Spleen (tissue), 11 donors: ENCODE measurements around the gene MAP4K2. TPM values are rescaled to one million over a fixed set of nuclear protein-coding genes. Genes with fewer than 3 reads are reported as not detected.

ENCODE experiments used
- DNase-seq: peaks from one replicate; pipeline ENCODE4 v3.0.0-alpha.2; 2020
- H3K27ac ChIP-seq, 8 donors: fragments of 200-600 bp; sonication (generic) in 7 of 8; 1 replicate in 4 of 8; 2 replicates in 4 of 8; pipeline versions ENCODE4 v1.5.0 to v1.8.0; 2016 to 2021; ENCODE audit warnings: inconsistent platforms in 4 of 8, mild to moderate bottlenecking in 4 of 8, moderate library complexity in 1 of 8
- H3K27me3 ChIP-seq, 7 donors: fragments of 200-600 bp; sonication (generic) in 6 of 7; replicated peaks in 1 of 7; 1 replicate in 4 of 7; 2 replicates in 3 of 7; pipeline versions ENCODE4 v1.5.0 to v1.8.0; 2016 to 2021; ENCODE audit warnings: inconsistent platforms in 3 of 7, mild to moderate bottlenecking in 1 of 7
- H3K36me3 ChIP-seq, 6 donors: fragments of 200-600 bp; sonication (generic) in 5 of 6; 1 replicate in 4 of 6; 2 replicates in 2 of 6; pipeline versions ENCODE4 v1.5.0 to v1.8.0; 2016 to 2021; ENCODE audit warnings: inconsistent platforms in 2 of 6
- H3K4me1 ChIP-seq, 6 donors: fragments of 200-600 bp; sonication (generic) in 5 of 6; 1 replicate in 3 of 6; 2 replicates in 3 of 6; pipeline versions ENCODE4 v1.5.0 to v1.8.0; 2016 to 2021; ENCODE audit warnings: inconsistent platforms in 3 of 6
- H3K4me3 ChIP-seq, 8 donors: fragments of 200-600 bp; sonication (generic) in 7 of 8; 1 replicate in 4 of 8; 2 replicates in 4 of 8; pipeline versions ENCODE4 v1.5.0 to v1.8.0; 2016 to 2021; ENCODE audit warnings: inconsistent platforms in 4 of 8, mild to moderate bottlenecking in 4 of 8, moderate library complexity in 2 of 8
- H3K9me3 ChIP-seq, 8 donors: fragments of 200-600 bp; sonication (generic) in 7 of 8; 1 replicate in 4 of 8; 2 replicates in 4 of 8; pipeline versions ENCODE4 v1.5.0 to v1.8.0; 2016 to 2021; ENCODE audit warnings: inconsistent platforms in 4 of 8
- CTCF ChIP-seq, 11 experiments: fragments of 200-600 bp in 7 of 11; fragments of 450-650 bp in 4 of 11; sonication (generic) in 4 of 11; IDR thresholded peaks in 8 of 11; conservative IDR thresholded peaks in 3 of 11; 1 replicate in 7 of 11; 2 replicates in 4 of 11; pipeline versions ENCODE4 v1.4.0 to v1.8.0; 2016 to 2021; ENCODE audit warnings: antibody characterized with exemption in 11 of 11, inconsistent platforms in 4 of 11, mild to moderate bottlenecking in 1 of 11
- POLR2A ChIP-seq, 3 donors: fragments of 450-650 bp; IDR thresholded peaks; one replicate each; pipeline ENCODE4 v1.5.1; 2017; ENCODE audit warnings: antibody characterized with exemption in 3 of 3, mild to moderate bottlenecking in 1 of 3
- POLR2AphosphoS5 ChIP-seq, 3 donors: sonication (generic); formaldehyde crosslinking; IDR thresholded peaks; one replicate each; pipeline ENCODE4 v1.5.1; 2017; ENCODE audit warnings: antibody characterized with exemption in 3 of 3
- WGBS, 5 donors: extraction: QIAGEN DNeasy Blood & Tissue Kit in 3 of 5; methylation state at CpG; one replicate each; pipeline versions ENCODE4 v1.1.5 to v1.1.7; 2013 to 2018; 5-methylcytosine and 5-hydroxymethylcytosine counted together
- intact Hi-C: fragments of 100-400 bp; cut with DNase I; formaldehyde crosslinking; loops from one replicate; pipeline ENCODE4 v1.15.0; 2023; ENCODE audit warnings: low total_unique reads
- polyA plus RNA-seq, 3 donors: library from polyadenylated mRNA; stranded (reverse); fragments of 200-250 nt; gene quantifications; one replicate each; pipeline ENCODE4 v1.2.1, GENCODE V29; 2013
- total RNA-seq, 7 donors: library from RNA; depleted of rRNA in 3 of 7; stranded (reverse); fragments of >200 nt in 3 of 7; fragmentation: NEBNext Ultra II Directional in 4 of 7; extraction: Animal tissue kit (Norgen Biotek cat#: 25700) in 4 of 7; gene quantifications; one replicate each; pipeline versions ENCODE4 v1.1.0 to v1.2.1, GENCODE V29; 2016 to 2021
- donor health status: healthy with polysubstance abuse.
- donor health status: DM: no; HTN: no; CAD: no; lungs with moderate emphysema.
- donor health status: DM: no; HTN: no; CAD: no.
- donor health status: Bipolar disorder and iron deficiency.
- donor health status: healthy.
- donor health status: DM: no; HTN: no; CAD: no.
- donor health status: DM: yes; HTN: yes; CAD: no.

Gene MAP4K2
- total and polyA plus RNA-seq, 10 donors = 40.8 to 106 (median 60.6) TPM

GRCh38 chr11:64736654-64737053 lies 66.4 kb downstream of the MAP4K2 start:
- Histone ChIP-seq H3K36me3 (peaks cover 0 to 100% (median 83%) of the 10 kb centered on the region in 6 donors), H3K9me3 (no peaks in the 10 kb centered on the region), H3K27me3 (no peaks in the 10 kb centered on the region), H3K27ac (no peak overlapping the region), H3K4me3 (no peak overlapping the region), H3K4me1 (peaks cover 0 to 61% (median 11%) of the 10 kb centered on the region in 6 donors)
- TF ChIP-seq POLR2AphosphoS5 (IDR thresholded peaks at IDR 0.05) (peak in 2 of 3 donors; percentile 11 to 58), POLR2A (IDR thresholded peaks at IDR 0.05) (no peak)
- WGBS, 5 donors = 93 to 96% (median 95%) methylated on average over 11 to 15 of the region's 15 CpGs
- DNase-seq = peak; percentile 69
- intact Hi-C loops = no loop called here

- 86 to 93% (median 91%) methylated on average over 5 to 9 of the region's 9 CpGs for WGBS, 5 donors
- Histone ChIP-seq H3K27me3 (no peaks in the 10 kb centered on the region), H3K4me3 (no peak overlapping the region), H3K4me1 (peaks cover 0 to 53% (median 3%) of the 10 kb centered on the region in 6 donors), H3K36me3 (peaks cover 0 to 100% (median 87%) of the 10 kb centered on the region in 6 donors), H3K9me3 (no peaks in the 10 kb centered on the region), H3K27ac (peak overlapping the region in 1 of 8 donors; percentile 14)
- no peak for TF ChIP-seq POLR2A (IDR thresholded peaks at IDR 0.05)
- no peak for TF ChIP-seq CTCF (IDR thresholded peaks at IDR 0.05 in 8 of 11, conservative IDR thresholded peaks at IDR 0.05 in 3 of 11)
- TF ChIP-seq POLR2AphosphoS5 (IDR thresholded peaks at IDR 0.05) = no peak
- DNase-seq = no peak
- intact Hi-C loops = no loop called here
These were observed 67.2 kb downstream of the MAP4K2 start for GRCh38 chr11:64735725-64736259.

Other genes starting within 250 kb of the MAP4K2 start
- gene SLC22A11, start 247.3 kb downstream of the MAP4K2 start, total RNA-seq = 1 to 10 TPM in 1 of 7 donors, under 1 TPM in 4, not detected in 2; 0.27 to 1.5 (median 0.72) TPM
- under 1 TPM; 0.04 to 0.17 (median 0.16) TPM for gene SLC22A11, start 247.3 kb downstream of the MAP4K2 start, polyA plus RNA-seq
- not detected for gene SLC22A12, start 212.0 kb downstream of the MAP4K2 start, total RNA-seq
- not detected for gene SLC22A12, start 212.0 kb downstream of the MAP4K2 start, polyA plus RNA-seq
- 10 to 100 TPM in 1 of 7 donors, 1 to 10 TPM in 6; 2.2 to 12.9 (median 3.3) TPM for gene NRXN2, start 80.0 kb downstream of the MAP4K2 start, total RNA-seq
- gene NRXN2, start 80.0 kb downstream of the MAP4K2 start, polyA plus RNA-seq = 1 to 10 TPM in 1 of 3 donors, under 1 TPM in 2; 0.59 to 1.4 (median 0.61) TPM
- gene RASGRP2, start 59.1 kb downstream of the MAP4K2 start, total RNA-seq = 100 to 1,000 TPM; 148 to 242 (median 206) TPM
- gene RASGRP2, start 59.1 kb downstream of the MAP4K2 start, polyA plus RNA-seq = 100 to 1,000 TPM; 216 to 283 (median 252) TPM
- gene PYGM, start 43.2 kb downstream of the MAP4K2 start, total RNA-seq = 1 to 10 TPM; 2.7 to 7.2 (median 5.1) TPM
- 1 to 10 TPM; 1.7 to 2.4 (median 2.1) TPM for gene PYGM, start 43.2 kb downstream of the MAP4K2 start, polyA plus RNA-seq
- 100 to 1,000 TPM; 359 to 585 (median 458) TPM for gene SF1, start 24.7 kb downstream of the MAP4K2 start, total RNA-seq
- gene SF1, start 24.7 kb downstream of the MAP4K2 start, polyA plus RNA-seq = 100 to 1,000 TPM in 2 of 3 donors, 10 to 100 TPM in 1; 54.2 to 140 (median 121) TPM
- 10 to 100 TPM; 20.1 to 33.6 (median 28.2) TPM for gene MEN1, start 7.3 kb upstream of the MAP4K2 start, total RNA-seq
- gene MEN1, start 7.3 kb upstream of the MAP4K2 start, polyA plus RNA-seq = 10 to 100 TPM; 17.8 to 27.6 (median 20.5) TPM
- gene CDC42BPG, start 41.4 kb upstream of the MAP4K2 start, total RNA-seq = 1 to 10 TPM; 1.9 to 4.6 (median 2.6) TPM
- 1 to 10 TPM in 2 of 3 donors, under 1 TPM in 1; 0.74 to 2.0 (median 1.0) TPM for gene CDC42BPG, start 41.4 kb upstream of the MAP4K2 start, polyA plus RNA-seq
- 100 to 1,000 TPM; 117 to 337 (median 201) TPM for gene EHD1, start 75.4 kb upstream of the MAP4K2 start, total RNA-seq
- 10 to 100 TPM; 51.9 to 93.9 (median 53.7) TPM for gene EHD1, start 75.4 kb upstream of the MAP4K2 start, polyA plus RNA-seq
- 10 to 100 TPM; 32.7 to 57.3 (median 40.3) TPM for gene ATG2A, start 114.0 kb upstream of the MAP4K2 start, total RNA-seq
- 10 to 100 TPM; 14.3 to 30.3 (median 28.8) TPM for gene ATG2A, start 114.0 kb upstream of the MAP4K2 start, polyA plus RNA-seq
- 10 to 100 TPM; 21.9 to 45.1 (median 30.4) TPM for gene PPP2R5B, start 121.5 kb upstream of the MAP4K2 start, total RNA-seq
- gene PPP2R5B, start 121.5 kb upstream of the MAP4K2 start, polyA plus RNA-seq = 10 to 100 TPM; 10.8 to 25.4 (median 15.2) TPM
- not detected for gene GPHA2, start 132.7 kb upstream of the MAP4K2 start, total RNA-seq
- 1 to 10 TPM in 2 of 3 donors, under 1 TPM in 1; 0.89 to 4.4 (median 1.2) TPM for gene GPHA2, start 132.7 kb upstream of the MAP4K2 start, polyA plus RNA-seq
- under 1 TPM in 4 of 7 donors, not detected in 3; 0.40 to 0.98 (median 0.86) TPM for gene MAJIN, start 168.9 kb upstream of the MAP4K2 start, total RNA-seq
- 1 to 10 TPM in 2 of 3 donors, under 1 TPM in 1; 0.59 to 2.6 (median 1.5) TPM for gene MAJIN, start 168.9 kb upstream of the MAP4K2 start, polyA plus RNA-seq
- gene BATF2, start 193.8 kb upstream of the MAP4K2 start, total RNA-seq = 10 to 100 TPM in 6 of 7 donors, 1 to 10 TPM in 1; 8.5 to 23.1 (median 18.6) TPM
- 10 to 100 TPM in 1 of 3 donors, 1 to 10 TPM in 2; 4.3 to 17.1 (median 5.2) TPM for gene BATF2, start 193.8 kb upstream of the MAP4K2 start, polyA plus RNA-seq
- 10 to 100 TPM; 44.5 to 76.5 (median 54.8) TPM for gene ARL2, start 210.9 kb upstream of the MAP4K2 start, total RNA-seq
- gene ARL2, start 210.9 kb upstream of the MAP4K2 start, polyA plus RNA-seq = 100 to 1,000 TPM in 1 of 3 donors, 10 to 100 TPM in 2; 53.0 to 110 (median 69.9) TPM
- gene SNX15, start 224.2 kb upstream of the MAP4K2 start, total RNA-seq = 10 to 100 TPM; 14.6 to 21.6 (median 17.3) TPM
- 10 to 100 TPM; 10.8 to 17.1 (median 11.6) TPM for gene SNX15, start 224.2 kb upstream of the MAP4K2 start, polyA plus RNA-seq
- 1 to 10 TPM; 5.7 to 9.9 (median 6.6) TPM for gene SAC3D1, start 238.0 kb upstream of the MAP4K2 start, total RNA-seq
- 10 to 100 TPM in 1 of 3 donors, 1 to 10 TPM in 2; 5.2 to 11.9 (median 8.9) TPM for gene SAC3D1, start 238.0 kb upstream of the MAP4K2 start, polyA plus RNA-seq